ENCODE results near the gene EIF3D.

Gene EIF3D

GRCh38 chr22:36546932-36547331 is 18.0 kb upstream of the EIF3D start:
- Histone ChIP-seq H3K4me1 (ENCODE audit: control insufficient read depth, insufficient read depth, low read length) (no peaks in the 10 kb centered on the region), H3K27ac (ENCODE audit: extremely low read depth, low read depth, low read length) (no peak overlapping the region), H3K4me3 (ENCODE audit: low read depth, low read length) (no peak overlapping the region), H3K36me3 (ENCODE audit: control insufficient read depth in 2 of 2, insufficient read depth in 1 of 2, low read length in 2 of 2) (no peaks in the 10 kb centered on the region), H3K9me3 (ENCODE audit: control insufficient read depth, insufficient read depth, low read depth, low read length) (no peaks in the 10 kb centered on the region)
- ChIA-PET CTCF (interaction anchor here (0.5 to 2.7 kb wide), 31 partner anchors 8 to 713 kb away, joined by 3 to 56 read pairs (median 4); partner anchors contain the start of genes IFT27 and NCF4), POLR2A (no interaction called here)
- TF ChIP-seq ZNF24 (tag by site-specific recombination; IDR thresholded peaks at IDR 0.05) (peak; percentile 81), ZNF10 (tag by site-specific recombination; IDR thresholded peaks at IDR 0.05) (0 out of 2 replicates have a peak, but pooled peaks have one; percentile 59), ZNF585B (tag by site-specific recombination; IDR thresholded peaks at IDR 0.05) (no peak), OSR2 (tag by site-specific recombination; IDR thresholded peaks at IDR 0.05) (peak; percentile 60), PATZ1 (tag by site-specific recombination; IDR thresholded peaks at IDR 0.05) (no peak), ZBTB8A (tag by site-specific recombination; IDR thresholded peaks at IDR 0.05) (no peak), ZNF623 (tag by site-specific recombination; IDR thresholded peaks at IDR 0.05) (no peak)

- no peaks in the 10 kb centered on the region for H3K9me3 ChIP-seq (ENCODE audit: control insufficient read depth, insufficient read depth, low read depth, low read length)
- POLR2A ChIA-PET, result no interaction called here
- H3K36me3 ChIP-seq (ENCODE audit: control insufficient read depth in 2 of 2, insufficient read depth in 1 of 2, low read length in 2 of 2), result no peaks in the 10 kb centered on the region
- H3K4me1 ChIP-seq (ENCODE audit: control insufficient read depth, insufficient read depth, low read length), result no peaks in the 10 kb centered on the region
- CTCF ChIA-PET, result interaction anchor here (0.6 to 2.7 kb wide), 26 partner anchors 9 to 714 kb away, joined by 3 to 56 read pairs (median 5); partner anchors contain the start of genes IFT27 and NCF4
- H3K27ac ChIP-seq (ENCODE audit: extremely low read depth, low read depth, low read length), result no peak overlapping the region
- TF ChIP-seq ZNF837 (tag by site-specific recombination; IDR thresholded peaks at IDR 0.05), result no peak
- TF ChIP-seq ZNF654 (tag by site-specific recombination; IDR thresholded peaks at IDR 0.05; ENCODE audit: low read depth), result peak; percentile 69
- peak; percentile 37; the same call in 1 of the 2 replicates for TF ChIP-seq ZNF335 (tag by site-specific recombination; conservative IDR thresholded peaks at IDR 0.05)
- peak; percentile 57 for TF ChIP-seq CTCF (tag by site-specific recombination; IDR thresholded peaks at IDR 0.05)
- TF ChIP-seq KLF9 (tag by site-specific recombination; IDR thresholded peaks at IDR 0.05; ENCODE audit: low read depth), result peak; percentile 13; the same call in 1 of the 2 replicates
- TF ChIP-seq PATZ1 (tag by site-specific recombination; IDR thresholded peaks at IDR 0.05), result 0 out of 2 replicates have a peak, but pooled peaks have one; percentile 17
- TF ChIP-seq ZNF658 (tag by site-specific recombination; IDR thresholded peaks at IDR 0.05), result no peak
- no peak overlapping the region for H3K4me3 ChIP-seq (ENCODE audit: low read depth, low read length)
Measured at GRCh38 chr22:36546092-36546804, 17.3 kb upstream of the EIF3D start.

- no peak overlapping the region for H3K27ac ChIP-seq (ENCODE audit: extremely low read depth, low read depth, low read length)
- POLR2A ChIA-PET, result no interaction called here
- CTCF ChIA-PET, result interaction anchor here (0.7 to 2.7 kb wide), 10 partner anchors 11 to 716 kb away, joined by 3 to 16 read pairs (median 3); partner anchors contain the start of gene IFT27
Measured at GRCh38 chr22:36544107-36544620, 15.2 kb upstream of the EIF3D start.

More at GRCh38 chr22:36544107-36544620, 15.2 kb upstream of the EIF3D start:
- TF ChIP-seq ZNF555 (tag by site-specific recombination; conservative IDR thresholded peaks at IDR 0.05) (no peak), EGR2 (tag by site-specific recombination; IDR thresholded peaks at IDR 0.05; ENCODE audit: low read depth) (no peak), ZNF449 (tag by site-specific recombination; IDR thresholded peaks at IDR 0.05) (no peak), PBX3 (CRISPR knock-in tag; IDR thresholded peaks at IDR 0.05) (no peak), TCF7L2 (IDR thresholded peaks at IDR 0.05; ENCODE audit: borderline replicate concordance, low read depth, low read length) (no peak), ZNF266 (tag by site-specific recombination; IDR thresholded peaks at IDR 0.05; ENCODE audit: low read depth) (no peak), SCRT1 (tag by site-specific recombination; IDR thresholded peaks at IDR 0.05; ENCODE audit: borderline replicate concordance) (no peak), SCRT2 (tag by site-specific recombination; IDR thresholded peaks at IDR 0.05) (no peak), ZNF404 (tag by site-specific recombination; IDR thresholded peaks at IDR 0.05) (no peak)
- no peaks in the 10 kb centered on the region for H3K4me1 ChIP-seq (ENCODE audit: control insufficient read depth, insufficient read depth, low read length)
- no peaks in the 10 kb centered on the region for H3K36me3 ChIP-seq (ENCODE audit: control insufficient read depth in 2 of 2, insufficient read depth in 1 of 2, low read length in 2 of 2)
- H3K9me3 ChIP-seq (ENCODE audit: control insufficient read depth, insufficient read depth, low read depth, low read length), result no peaks in the 10 kb centered on the region
- H3K4me3 ChIP-seq (ENCODE audit: low read depth, low read length), result no peak overlapping the region
